ENCODE measurements around the gene DNAJC2.
"Not testable (repeated sequence)": the region's sequence is repeated elsewhere in the genome, so short reads cannot be mapped to it uniquely, and the experiment has no call there.

GRCh38 chr7:103282802-103283427, 61.7 kb downstream of the DNAJC2 start:
- TF ChIP-seq CTCF (IDR thresholded peaks at IDR 0.05; ENCODE audit: insufficient read depth, low read depth, low read length); EZH2 (IDR thresholded peaks at IDR 0.05; ENCODE audit: insufficient read depth, low read length): not testable (repeated sequence)

Data from astrocyte (in vitro differentiated cells and primary cell).